ENCODE measurements around the gene ATP5F1C.

- TF ChIP-seq CTCF (IDR thresholded peaks at IDR 0.05; ENCODE audit: extremely low read depth in 1 of 2, insufficient read depth in 1 of 2, low read depth in 1 of 2, low read length in 2 of 2) = no peak
- no peak for TF ChIP-seq POLR2A (IDR thresholded peaks at IDR 0.05; ENCODE audit: low read depth, low read length)
- TF ChIP-seq JUN (IDR thresholded peaks at IDR 0.05; ENCODE audit: borderline replicate concordance, insufficient read depth, insufficient read length, low read depth) = no peak
- no peak for TF ChIP-seq EZH2 (IDR thresholded peaks at IDR 0.05; ENCODE audit: borderline replicate concordance, low read depth, low read length, severe bottlenecking)
- TF ChIP-seq POLR2AphosphoS5 (IDR thresholded peaks at IDR 0.05; ENCODE audit: insufficient read depth, low read depth, low read length) = no peak
Measured at GRCh38 chr10:7853890-7854289, 65.9 kb downstream of the ATP5F1C start.
